GF-D8 (cell line): ENCODE measurements around the gene CHD2.
"Not testable (repeated sequence)": the region's sequence is repeated elsewhere in the genome, so short reads cannot be mapped to it uniquely, and the experiment has no call there.

Source experiments
- DNase-seq: peaks from one replicate; lab custom pipeline; 2025; lab: John Stamatoyannopoulos, UW

The CHD2 gene

DNA sequence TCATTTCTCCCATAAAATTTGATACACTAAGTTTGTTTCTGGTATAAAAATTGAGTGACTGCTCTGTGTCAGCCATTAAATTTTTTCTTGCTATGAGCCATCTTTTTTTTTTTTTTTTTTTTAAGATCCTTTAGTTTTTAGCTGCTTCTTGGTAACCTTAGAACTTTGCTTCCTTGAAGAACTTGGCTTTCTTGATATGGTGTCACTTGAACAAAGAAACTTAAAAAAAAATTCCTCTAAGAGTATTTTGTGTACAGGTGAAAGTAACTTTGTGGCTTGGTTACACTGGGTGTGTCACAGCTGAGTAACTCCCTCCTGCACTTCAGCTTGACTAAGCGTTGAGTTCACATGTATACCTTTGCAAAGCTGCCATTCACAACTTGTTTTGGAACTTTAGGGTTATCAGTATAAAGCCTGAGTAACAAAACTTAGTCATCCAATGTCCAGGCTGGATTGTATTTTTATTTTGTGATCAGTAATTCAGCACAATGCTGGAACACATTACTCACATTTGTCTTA lies 6.5 kb downstream of the CHD2 start:
- no peak for DNase-seq

DNA sequence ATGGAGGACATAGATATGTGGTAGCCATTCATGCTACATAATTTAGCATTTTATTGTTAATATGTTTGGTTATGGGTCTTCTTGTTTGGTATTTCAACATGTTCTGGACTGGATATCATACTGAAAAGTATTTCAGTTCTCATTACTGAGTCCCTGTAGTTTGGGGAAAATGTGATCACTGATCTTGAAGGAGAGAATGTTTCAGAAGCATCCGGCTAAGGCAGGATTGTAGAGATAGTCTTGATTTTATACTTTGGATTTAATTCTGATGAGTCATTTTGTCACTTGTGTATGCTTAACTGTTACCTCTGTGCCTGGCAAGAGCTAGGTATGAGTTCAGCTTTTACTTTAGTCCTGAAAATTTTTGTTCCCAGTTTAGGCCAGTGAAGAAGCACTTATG lies 7.1 kb downstream of the CHD2 start:
- no peak for DNase-seq

DNA sequence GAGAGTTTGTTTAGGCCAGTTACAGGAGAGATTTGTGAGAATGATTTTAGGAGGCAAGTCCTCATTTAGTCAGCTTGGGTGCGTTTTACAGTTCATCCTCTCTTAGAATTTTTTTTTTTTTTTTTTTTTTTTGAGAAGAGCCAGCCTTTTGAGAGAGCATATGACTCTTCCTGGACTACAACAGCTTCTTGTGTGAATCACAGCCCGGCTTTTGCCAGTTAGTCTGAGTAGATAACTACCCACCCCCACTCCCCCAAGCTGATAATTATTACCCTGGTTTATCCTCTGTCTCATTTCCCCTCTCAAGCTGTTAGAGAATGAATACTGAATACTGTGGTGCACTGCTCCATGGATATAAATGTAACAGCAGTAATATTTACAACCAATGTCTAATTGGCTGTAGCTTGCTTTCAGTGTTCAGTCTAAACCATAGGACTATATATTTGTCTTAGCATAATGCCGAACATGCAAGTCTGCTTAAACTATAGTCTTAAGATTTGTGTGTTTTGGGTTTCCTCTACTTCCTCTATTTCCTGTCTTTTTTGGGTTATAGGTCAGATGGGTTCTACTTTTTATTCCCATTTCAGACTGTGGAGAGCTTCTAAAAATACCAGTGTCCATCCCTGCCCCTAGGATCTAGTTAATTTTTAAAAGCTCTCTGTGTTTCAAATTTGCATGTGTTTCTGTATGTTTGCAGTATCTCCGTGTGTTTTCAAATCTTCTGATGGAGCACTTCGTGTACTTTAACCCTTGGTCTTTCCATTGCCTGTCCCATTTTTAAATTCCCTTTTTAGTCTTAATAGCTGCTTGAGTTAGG lies 8.0 kb downstream of the CHD2 start:
- no peak for DNase-seq

DNA sequence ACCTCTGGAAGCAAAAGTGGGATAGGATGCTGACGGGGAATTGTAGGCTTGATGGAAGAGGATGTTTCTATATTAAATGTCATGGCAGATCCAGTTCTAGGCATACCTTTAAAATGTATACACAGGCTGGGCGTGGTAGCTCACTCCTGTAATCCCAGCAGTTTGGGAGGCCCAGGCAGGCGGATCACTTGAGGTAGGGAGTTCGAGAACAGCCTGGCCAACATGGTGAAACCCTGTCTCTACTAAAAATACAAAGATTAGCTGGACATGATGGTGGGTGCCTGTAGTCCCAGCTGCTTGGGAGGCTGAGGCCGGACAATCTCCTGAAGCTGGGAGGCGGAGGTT lies 8.6 kb downstream of the CHD2 start:
- no peak for DNase-seq

DNA sequence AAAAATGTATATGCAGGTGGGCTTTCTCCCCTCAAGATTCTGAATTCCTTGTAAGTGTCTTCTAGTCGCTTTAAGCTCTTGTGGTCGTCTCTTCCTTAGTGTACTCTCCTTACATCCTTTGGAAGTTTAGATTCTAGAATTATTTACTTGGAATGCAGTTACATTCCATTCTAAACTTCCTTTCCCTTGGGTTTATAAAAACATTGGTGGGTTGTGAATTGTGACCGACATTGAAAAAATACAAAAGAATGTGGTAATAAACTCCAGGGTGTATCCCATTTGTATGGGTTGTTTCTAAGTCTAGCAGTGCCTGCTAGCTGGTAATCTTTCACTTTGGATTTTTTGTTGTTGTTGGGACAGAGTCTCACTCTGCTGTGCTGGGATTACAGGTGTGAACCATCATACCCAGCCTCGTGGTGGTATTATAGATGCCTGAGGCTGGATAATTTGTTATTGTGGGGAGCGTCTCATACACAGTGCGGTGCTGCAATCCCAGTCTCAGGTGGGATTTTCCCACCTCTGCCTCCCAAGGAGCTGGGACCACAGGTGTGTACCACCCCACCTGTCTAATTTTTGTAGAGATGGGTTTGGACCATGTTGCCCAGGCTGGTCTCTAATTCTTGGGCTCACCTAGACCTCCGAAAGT lies 9.1 kb downstream of the CHD2 start:
- DNase-seq = no peak

DNA sequence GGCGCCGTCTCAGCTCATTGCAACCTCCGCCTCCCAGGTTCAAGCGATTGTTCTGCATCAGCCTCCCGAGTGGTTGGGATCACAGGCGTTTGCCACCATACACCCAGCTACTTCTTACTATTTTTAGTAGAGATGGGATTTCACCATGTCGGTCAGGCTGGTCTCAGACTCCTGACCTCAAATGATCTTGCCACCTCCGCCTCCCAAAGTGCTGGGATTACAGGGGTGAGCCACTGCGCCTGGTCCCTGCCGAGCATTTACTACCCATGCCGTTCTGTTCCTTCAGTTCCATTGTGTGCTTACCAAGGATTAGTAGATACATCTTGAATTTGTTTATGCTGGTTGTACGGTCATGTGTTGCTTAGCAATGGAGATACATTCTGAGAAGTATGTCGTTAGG lies 10.3 kb downstream of the CHD2 start:
- DNase-seq = no peak

DNA sequence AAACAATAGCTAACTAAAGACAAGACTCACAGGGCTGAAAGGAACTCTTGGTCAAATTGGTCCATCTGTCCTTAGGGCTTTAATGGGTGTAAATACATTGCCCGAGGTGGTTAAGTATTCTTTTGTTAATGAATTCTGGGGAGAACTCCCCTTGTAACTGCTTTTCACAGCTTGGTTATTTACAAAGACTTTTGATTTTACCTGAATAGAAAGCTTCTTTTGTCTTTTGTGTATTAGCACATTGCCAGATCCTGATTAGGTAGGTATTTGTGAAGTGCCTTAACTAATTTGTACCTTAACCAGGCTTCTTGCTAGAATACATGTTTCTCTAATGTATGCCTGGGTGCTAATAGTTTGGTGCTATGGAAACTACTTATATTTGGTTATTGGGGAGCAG lies 14.0 kb downstream of the CHD2 start:
- no peak for DNase-seq

DNA sequence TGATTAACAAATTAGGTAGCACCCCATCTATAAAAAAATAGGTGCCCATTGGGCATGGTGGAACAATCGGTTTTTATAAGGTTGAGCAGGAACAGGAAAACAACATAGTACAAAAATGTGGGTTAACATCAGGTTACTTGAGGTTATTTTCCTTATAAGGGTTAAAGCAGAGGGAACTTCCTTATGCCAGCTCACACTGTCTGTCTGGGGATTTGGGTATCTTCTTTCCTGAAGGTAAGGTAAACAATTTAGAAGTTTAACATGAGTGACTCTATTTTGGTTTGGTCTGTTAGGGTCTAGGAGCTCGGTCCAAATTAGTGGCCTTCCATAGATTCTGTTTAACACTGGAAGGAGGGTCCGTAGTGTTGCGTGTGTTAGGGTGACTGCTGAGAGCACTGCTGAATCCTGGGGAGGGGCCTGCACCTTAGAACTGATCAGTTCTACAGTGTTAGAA lies 14.7 kb downstream of the CHD2 start:
- DNase-seq = no peak

DNA sequence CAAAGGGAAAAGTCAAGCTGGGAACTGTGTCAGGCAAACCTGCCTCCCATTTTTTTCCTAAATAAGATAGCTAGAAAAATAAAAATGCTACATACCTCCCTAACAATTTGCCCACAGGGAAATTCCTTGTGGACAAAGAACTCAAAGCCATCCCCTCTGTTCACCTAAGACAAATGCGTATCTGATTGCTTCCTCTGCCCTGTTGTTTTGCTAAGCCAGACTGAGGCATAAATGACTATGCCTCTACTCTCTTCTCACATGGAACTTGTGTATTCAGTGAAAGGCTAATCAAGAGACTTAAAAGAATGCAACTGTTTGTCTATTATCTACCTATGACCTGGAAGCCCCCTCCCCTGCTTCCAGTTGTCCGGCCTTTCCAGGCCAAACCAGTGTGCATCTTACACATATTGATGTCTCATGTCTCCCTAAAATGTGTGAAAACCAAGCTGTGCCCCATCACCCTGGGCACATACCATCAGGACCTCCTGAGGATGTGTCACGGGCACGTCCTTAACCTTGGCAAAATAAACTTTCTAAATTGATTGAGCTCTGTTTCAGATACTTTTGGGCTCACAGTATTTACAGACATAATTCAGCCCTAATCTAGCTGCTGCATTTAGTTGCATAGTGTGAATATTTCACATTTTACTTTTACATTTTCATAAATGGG lies 15.8 kb downstream of the CHD2 start:
- no peak for DNase-seq

DNA sequence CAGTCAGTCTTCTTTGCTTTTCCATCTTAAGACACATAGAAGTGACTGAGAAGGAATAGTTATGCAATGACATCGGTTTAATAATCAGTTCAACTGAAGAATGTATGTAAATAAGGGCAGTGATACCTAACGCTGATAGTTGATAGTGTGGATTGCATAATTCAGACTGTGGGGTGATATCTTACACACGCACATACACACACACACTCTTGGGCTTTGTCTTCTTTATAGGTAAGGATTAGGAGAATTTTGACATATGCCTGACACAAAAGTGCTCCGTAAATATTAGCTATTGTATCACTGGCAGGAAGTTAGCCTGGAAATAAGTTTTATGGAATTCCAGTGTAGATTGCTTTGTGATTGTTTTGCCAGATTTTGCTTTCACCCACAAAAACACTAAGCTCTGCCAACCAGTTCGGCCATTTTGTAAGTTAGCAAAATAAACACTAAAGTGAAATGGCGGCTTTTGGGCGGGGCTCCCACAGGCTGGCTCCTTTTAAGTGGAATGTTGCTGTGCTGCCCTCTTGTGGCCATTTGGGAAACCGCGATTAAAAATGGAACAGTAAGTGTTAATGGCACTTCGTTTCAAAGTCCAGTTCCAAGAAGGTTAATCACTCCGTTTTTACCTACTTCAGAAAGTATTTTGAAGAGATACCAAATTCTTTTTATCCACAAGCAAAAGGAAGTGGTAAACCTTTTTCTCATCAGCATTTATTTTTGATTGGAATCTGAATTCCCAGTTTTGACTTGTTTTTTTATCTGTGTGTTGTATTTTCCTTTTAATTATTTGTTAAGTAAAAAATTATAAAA lies 17.7 kb downstream of the CHD2 start:
- peak; percentile 74 for DNase-seq

DNA sequence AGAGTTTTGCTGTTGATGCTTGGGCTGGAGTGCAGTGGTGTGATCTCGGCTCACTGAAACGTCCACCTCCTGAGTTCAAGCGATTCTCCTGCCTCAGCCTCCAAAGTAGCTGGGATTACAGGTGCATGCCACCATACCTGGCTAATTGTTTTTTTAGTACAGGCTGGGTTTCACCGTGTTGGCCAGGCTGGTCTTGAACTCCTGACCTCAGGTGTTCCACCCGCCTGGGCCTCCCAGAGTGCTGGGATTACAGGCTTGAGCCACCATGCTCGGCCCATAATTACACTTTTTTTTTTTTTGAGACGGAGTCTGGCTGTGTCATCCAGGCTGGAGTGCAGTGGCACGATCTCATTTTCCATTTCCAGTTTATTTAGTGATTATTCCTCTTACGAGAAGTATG lies 18.8 kb downstream of the CHD2 start:
- DNase-seq = not testable (repeated sequence)

DNA sequence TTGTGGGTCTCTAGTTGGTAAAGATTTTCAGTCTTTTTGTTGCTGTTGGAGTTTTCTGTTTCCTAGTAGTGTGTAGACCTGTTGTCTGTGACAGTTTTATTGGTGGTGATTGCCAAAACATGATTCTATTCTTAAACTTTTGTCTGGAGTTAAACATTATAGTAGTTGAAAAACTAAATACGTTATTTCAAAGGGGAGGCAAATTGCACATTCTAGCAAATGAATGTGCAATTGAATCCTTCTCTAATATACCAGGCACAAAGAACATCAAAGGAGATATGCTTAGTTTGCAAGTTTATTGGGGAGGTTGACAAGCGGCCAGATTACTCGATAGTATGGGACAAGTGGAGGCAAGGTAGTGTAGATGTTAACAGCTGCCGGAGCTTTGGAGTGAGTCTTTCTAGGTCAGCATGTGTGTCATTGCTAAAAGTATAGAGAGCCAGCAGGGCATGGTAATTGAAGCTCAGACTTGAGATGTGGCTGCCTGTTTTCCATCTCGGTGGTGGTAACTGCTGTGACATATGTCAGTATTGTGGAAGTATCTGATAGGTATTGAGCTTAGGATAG lies 20.6 kb downstream of the CHD2 start:
- no peak for DNase-seq

DNA sequence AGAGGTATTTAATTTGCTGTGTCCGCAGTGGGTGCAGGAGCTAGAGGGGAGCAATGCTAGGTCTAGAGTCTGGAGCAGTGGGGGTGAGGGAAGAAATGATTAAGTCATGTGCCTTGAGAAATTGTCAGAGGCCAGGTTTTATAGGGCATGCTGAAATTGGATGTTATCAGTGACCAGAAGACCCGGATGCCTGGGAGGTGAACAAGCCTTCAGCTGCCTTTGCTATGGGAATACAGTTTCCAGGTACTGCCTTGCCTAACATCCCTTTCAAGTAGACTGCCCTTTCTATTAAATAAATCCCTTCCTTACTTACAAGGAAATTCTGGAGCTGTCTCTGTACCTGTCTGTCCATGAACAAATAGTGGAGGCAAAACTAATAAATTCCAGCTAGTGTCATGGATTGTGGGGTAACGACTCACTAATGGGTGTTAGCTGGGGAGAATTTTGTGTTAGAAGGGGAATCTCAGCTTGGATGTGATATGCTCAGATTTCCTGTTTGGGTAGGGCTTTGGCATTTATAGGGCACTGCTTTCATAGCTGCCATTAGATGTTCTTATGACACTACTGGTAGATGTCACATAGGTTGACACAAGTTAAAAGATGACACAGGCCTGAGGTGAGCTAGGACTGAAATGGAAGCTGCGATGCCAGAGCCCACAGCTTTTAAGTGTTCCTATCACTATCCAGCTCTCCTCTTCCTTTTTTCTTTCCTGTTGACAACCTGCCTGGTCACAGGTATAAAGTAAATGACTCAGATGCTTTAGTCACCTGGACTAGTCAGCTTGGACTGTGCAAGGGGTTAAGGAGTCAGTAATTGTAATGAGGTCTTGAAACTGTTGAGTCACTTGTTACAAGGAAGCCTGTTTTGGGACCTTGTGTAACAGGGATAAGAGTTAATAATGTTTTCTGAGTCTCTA lies 21.3 kb downstream of the CHD2 start:
- no peak for DNase-seq

DNA sequence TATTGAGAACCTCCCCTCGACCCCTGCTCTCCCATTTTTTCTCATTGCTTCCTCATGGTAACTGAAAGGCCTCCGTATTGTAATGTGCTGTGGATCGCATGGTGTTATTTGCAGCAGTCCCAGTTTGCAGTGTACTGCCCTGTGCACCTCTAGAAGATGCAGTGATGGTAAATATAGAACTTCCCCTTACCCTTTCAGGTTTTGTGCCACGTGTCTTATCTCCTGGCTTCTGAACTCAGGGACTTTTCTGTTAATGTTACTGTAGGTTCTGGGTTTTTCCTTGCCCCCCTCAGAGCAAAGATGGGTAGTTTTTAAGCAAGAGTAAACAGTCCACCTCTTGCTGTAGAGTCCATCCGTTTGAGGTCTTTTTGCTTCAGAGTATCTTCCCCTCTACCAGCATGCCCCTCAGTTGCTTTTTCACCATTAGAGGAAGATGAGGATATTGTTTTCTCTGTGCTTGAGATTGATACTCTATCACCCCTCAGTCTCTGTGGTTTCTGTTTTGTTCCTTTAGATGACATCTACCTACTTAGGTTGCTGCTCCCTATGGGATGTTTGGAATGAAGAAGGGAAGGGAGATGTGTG lies 22.4 kb downstream of the CHD2 start:
- DNase-seq = no peak

DNA sequence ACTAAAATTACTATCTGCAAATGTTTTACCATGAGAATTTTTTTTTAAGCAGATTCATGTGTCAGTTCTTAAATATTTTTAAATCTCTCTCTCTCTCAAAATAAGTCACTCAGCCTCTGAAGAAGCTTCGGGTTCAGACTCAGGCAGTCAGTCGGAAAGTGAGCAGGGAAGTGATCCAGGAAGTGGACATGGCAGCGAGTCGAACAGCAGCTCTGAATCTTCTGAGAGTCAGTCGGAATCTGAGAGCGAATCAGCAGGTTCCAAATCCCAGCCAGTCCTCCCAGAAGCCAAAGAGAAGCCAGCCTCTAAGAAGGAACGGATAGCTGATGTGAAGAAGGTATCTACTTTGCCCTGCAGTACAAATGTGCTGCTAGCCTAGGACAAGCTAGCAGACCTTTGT lies 24.1 kb downstream of the CHD2 start:
- no peak for DNase-seq

DNA sequence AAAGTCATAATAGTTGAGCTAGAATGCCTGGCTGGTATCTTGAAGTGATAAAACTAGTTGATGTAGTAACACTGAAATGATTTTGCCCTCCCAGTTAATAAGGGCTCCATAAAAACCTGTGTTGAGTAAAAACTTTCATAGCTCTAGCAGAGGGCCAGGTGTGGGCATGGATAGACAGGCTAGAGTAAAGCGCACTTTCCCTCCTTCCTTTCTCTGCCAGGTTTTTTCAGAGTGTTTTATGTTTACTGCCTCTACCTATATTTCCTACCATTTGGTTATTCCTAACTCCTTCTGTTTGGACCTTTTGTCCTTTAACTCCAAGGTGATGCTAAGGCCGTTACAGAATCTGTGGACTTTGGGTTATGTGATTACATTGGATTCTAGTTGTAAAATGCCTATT lies 25.3 kb downstream of the CHD2 start:
- DNase-seq = no peak

DNA sequence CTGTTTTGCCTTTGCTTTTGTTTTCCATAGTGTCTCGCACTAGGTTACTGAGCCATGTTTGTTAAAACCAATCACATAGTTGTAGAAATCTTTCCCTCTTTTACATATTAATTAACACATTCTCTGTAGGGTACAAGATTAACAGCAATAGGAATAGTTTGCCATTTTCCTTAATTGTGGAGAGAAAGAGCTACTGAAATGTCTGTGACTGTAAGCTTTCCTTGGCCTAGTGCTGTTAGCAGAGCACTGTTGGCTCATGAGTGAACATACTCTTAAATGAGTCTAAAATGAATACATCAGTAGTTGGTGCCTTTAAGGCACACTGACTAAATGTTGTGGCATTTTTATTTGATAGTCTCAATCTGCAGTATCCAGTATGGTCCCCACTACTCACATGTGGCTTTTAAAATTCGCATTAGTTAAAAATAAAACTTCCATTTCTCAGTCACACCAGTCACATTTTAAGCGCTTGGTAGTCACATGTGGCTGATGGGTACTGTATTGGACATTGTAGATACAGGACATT lies 28.2 kb downstream of the CHD2 start:
- DNase-seq = no peak

DNA sequence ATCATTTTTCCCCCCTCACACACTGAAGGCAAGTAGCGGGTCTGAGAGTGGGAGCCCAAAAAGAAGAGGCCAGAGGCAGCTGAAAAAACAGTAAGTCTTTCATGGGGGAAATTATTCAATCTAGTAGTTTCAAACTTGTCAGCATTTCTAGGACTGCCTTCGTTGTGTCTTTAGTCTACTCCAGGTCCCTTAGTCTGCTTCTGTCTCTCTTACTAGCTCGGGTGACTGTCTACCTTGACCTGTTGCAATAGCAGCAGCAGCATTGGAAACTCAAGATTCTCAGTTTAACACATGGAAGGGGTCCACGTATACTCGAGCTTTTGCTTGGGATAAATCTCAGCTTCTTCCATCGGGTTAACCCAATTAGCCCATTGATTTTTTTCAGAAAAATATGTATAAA lies 28.9 kb downstream of the CHD2 start:
- no peak for DNase-seq

DNA sequence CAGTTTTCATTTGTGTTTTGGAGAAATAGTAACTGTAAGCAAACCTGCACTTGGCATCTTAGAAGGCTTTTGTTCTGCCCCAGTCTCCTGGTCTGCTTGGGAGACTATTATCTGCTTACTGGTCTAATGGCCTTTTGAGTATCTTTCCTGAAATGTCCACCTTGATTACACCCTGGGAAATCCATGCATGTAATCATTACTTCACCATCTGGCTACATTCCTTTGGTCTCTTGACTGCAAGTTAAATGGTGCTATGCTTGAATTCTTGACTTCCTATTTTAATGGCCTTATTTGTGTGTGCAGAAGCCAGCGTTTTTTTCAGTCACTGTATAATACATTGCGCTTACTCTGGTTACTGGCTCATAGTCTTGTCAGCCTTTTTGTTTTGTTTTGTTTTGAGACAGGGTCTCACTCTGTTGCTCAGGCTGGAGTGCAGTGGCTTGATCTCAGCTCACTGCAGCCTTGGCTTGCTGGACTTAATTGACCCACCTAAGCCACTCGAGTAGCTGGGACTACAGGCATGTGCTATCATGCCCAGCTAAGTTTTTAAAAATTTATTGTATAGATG lies 30.0 kb downstream of the CHD2 start:
- DNase-seq = no peak

DNA sequence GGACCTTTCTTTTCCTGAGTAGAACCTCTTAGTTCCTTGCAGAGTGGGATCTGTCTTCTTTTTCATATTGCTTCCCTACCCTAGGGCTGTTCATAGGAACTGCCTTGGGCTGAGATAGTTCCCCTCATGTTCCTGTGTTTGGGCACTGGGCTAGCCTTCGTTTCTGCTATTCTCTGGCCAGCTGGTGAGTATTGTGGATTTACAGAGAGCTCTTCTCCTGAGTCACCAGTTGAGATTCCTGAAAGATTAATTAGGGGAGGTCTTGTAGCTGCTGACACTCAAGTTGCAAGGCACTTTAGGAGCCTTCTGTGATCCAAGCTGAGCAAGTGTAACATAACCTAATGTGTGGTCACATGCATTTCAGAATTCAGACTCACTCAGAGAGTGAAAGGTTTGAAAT lies 30.7 kb downstream of the CHD2 start:
- no peak for DNase-seq
